Islet of Langerhans (tissue), 1 donor: ENCODE results near the gene IL1RN.

Experiments
- FAIRE-seq: peaks from one replicate; lab custom pipeline; 2011; peaks lifted over from hg19 to GRCh38; lab: Jason Lieb, UNC

Gene IL1RN

GRCh38 chr2:113104054-113104611 is 23.3 kb upstream of the IL1RN start:
- no peak for FAIRE-seq

DNA sequence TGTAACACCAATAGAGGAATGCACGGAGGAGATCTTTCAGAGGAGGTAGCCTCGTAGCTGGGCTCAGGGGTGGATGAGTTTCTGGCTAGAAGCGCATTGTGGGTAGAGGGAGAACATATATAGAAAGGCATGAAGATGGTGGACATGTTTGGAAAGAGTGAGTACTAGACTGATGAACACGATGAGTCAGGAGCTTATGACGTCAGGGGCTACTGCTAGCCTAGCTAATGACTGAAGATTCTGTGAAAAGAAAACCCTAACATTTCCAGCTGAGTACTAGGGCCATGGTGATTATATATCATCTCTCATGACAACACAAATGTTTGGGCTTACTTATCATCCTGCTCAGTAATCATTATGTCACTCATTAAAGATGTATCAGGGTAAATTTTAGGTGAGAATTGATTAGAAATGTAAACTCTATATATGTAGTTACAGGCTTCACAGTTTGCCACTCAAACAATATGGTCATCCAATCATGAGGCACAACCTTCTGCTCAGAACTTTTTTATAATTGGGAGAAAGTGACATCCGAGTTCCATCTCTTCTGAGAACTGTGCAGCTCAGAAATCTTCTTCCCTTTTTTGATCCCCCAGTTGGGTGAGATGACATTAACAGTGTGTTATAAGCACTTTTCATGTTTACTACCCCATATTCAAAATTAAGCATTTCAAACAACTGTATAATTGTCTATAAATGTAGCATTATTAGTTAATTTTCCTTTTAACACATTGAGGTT is 22.2 kb upstream of the IL1RN start:
- FAIRE-seq: no peak

DNA sequence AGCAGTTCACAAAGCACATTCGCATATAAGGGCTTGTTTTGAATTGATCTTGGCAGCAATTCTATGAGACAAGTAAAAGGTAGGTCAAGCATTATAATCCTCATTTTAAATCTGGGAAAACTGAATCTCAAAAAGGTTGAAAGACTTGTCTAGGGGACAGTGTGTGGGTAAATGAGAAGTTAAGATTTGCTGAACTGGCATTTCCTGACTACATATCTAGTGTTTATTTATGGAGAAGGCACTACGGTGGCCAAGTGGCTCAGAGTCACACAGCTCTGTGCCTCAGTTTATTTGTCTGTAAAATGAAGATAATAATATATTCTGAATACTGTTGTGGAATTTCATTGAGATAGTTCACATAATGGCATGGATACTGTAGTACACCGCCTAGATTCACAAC is 16.3 kb upstream of the IL1RN start:
- no peak for FAIRE-seq

- FAIRE-seq: no peak
Observed at GRCh38 chr2:113111823-113112287, 15.5 kb upstream of the IL1RN start.

- no peak for FAIRE-seq
Observed at GRCh38 chr2:113112441-113112840, 15.0 kb upstream of the IL1RN start.

DNA sequence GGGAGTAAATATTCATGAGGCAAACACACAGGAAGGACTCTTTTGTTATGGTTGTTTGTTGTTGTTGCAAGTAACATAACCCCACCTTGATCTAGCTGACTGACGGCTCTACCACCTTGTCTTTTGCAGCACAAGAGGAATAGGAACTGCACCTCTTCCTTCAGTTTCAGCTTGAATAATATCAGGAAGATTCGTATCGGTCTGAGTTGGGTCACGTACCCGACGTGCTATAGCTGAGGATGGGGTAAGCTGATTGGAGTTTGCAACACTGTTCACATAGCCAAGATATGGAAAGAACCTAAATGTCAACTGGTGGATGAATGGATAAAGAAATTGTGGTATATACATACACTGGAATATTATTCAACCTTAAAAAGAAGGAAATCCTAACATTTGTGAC is 14.5 kb upstream of the IL1RN start:
- no peak for FAIRE-seq

DNA sequence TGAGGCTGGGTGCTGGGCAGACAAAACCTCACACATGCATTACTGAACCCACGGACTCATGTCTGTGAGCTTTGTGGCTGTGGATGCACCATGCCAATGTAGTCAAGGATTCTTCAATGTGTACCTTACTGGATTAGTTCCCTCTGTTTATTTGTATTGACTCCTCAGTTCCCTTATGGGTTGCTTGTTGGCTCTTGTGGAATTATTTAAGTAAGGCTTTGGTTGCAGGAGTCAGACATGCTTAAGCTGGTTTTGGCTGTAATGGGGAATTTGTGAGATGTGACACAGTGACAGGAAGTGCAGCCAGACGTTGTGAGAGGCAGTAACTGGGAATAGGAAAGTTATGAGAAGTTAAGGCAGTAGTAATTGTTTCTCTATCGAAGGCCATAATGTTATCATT is 13.6 kb upstream of the IL1RN start:
- FAIRE-seq: no peak

- no peak for FAIRE-seq
Observed at GRCh38 chr2:113114224-113114945, 13.0 kb upstream of the IL1RN start.

- FAIRE-seq: no peak
Observed at GRCh38 chr2:113114996-113115395, 12.4 kb upstream of the IL1RN start.

DNA sequence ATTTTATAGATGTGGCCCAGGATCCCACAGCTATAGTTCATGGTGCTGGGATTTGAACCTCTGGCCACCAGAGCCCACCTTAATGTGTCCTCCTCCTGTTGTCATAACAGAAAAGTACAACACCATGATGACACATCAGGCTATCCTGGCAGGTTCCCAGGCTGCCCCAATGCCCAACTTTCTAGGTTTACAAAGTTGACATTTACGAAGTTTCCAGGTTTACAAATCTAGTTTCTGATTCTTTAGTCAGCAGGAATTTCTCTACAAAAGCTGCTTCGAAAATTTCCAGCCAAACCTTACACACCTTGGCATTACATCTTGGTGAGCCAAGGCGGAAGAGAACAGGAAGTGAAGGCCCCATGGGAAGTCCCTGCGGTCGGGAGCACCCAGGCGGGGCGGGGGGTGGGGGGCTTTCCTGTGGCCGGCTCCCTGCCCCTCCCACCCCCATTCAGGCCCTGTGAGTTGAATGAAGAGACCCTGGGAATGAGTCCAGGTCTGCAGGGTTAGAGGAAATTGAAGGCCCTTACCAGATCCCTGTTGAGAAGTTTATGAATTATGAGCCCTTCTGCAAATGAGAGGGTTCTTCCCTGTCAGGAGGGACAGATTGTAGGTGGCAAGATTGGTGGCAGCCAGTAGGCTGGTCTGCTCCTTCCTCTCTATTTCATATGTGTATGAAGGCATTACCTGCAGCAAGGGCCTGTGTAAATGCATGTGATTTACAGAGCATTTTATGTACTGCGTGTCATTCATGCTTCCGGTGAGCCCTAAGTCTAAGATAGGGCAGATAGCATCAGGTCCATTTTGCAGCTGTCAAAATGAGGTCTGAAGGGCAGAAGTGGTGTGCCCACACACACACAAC is 11.1 kb upstream of the IL1RN start:
- FAIRE-seq: no peak

DNA sequence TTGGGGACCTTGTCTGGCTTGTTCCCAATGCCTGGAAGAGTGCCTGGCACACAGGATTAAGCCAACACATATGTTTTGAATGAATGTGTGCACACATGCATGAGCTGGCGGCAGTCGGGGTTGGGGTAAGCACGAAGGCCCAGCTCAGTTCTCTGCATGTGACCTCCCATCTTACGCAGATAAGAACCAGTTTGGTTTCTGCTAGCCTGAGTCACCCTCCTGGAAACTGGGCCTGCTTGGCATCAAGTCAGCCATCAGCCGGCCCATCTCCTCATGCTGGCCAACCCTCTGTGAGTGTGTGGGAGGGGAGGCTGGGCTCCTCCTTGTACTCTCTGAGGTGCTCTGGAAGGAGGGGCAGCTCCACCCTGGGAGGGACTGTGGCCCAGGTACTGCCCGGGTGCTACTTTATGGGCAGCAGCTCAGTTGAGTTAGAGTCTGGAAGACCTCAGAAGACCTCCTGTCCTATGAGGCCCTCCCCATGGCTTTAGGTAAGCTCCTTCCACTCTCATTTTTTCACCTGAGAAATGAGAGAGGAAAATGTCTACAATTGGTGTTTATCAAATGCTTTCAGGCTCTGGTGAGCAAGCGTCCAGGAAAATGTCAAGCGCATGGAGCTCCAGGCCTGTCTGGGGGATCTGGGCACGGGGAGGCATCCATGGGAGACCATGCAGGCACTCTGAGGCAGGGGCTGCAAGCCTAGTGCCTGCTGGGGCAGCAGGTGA is 9.7 kb upstream of the IL1RN start:
- no peak for FAIRE-seq

DNA sequence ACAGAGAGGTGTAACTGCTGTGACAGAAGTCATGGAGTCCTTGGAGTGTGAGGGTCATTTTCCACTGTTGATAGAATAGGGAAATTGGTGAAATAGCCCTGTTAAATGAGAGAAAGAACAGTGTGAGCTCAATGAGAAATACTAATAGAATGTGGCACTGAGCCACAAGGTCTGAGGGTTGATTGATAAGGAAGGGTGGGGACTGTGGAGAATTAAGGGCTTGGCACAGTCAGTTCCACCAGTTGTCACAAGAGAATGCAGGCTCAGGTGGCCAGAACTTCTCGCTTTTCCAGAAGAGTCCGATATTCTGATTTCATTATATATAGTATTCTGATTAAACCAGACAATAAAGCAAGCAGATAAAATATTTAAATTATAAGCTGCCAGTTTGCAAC is 9.1 kb upstream of the IL1RN start:
- FAIRE-seq: no peak

GRCh38 chr2:113119111-113119510 is 8.3 kb upstream of the IL1RN start:
- FAIRE-seq: no peak

DNA sequence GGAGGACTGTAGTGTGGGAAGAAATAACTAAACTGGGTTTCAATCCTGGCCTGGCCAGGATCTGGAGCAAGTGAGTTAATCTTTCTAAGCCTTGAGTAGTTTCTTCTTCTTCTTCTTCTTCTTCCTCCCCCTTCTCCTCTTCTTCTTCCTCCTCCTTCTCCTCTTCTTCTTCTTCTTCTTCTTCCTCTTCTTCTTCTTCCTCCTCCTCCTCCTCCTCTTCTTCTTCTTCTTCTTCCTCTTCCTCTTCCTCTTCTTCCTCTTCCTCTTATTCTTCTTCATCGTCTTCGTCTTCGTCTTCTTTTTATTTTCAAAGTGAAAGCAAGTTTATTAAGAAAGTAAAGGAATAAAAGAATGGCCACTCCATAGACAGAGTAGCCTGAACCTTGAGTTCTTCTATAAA is 6.5 kb upstream of the IL1RN start:
- FAIRE-seq: no peak

DNA sequence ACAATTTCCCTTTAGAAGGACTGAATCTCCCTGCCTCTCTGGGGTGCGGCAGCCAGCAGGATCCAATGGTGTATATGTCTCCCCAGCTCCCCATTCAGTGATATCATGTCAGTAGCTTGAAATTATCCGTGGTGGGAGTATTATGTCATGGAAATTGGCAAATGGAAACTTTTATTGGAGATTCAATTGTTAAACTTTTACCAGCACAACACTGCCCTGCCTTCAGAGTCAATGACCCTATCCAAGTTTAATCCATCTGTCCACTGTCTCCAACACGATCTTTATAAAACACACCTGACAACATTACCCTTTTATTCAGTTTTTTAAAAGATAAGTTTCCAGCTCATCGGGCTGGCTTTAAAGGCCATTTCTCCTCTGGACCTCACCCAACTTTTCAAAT is 5.0 kb upstream of the IL1RN start:
- no peak for FAIRE-seq

DNA sequence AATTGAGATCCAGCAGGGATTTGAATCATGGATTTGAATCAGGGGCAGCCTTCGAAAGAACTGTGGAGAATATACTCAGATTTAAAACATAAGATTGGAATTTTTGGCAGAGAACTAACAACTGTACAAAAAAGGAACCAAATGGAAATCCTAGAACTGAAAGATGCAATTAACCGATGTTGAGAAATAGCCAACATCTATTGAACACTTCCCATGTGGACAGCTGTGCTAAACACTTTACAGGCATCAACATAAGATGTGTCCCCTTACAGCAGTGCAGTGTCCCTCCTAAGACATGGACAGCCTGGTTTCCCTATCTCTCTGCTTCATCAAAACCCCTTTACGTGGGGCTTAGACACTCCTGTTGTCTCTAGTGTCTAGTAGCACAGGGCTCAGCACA is 3.7 kb upstream of the IL1RN start:
- FAIRE-seq: no peak

DNA sequence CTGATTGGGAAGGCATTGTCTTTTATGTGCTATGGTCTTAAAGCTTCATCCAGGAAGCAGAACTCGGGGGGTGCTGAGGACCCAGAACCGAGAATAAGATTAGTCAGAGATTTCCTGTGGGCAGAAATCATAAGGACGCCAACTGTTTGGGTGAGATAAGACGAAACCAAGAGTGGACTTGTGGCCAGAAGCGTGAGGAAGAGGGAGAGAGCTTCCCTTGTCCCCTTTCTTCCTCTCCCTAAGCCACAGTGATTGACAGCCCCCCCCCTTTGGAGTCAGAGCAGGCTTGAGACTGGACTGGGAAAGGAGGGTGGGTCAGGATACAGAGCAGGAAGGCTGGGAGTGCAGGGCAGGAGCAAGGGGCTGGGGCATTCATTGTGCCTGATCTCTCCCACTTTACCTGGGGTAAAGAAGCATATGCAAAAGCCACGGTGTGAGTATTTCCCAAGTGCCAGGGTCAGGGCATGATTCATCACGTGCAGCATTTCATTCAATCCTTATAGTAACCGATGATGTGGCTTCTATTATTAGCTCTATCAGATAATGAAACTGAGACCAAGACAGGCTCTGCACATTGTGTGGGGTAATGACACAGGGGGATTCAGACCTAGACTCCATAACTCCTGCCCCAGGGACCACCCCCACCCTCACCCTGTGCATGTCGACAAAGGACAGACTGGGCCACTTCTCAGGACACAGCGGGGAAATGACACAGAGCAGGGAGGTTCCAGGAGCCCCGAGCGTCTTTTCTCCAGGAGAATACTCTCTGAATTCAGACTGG is 3.0 kb upstream of the IL1RN start:
- no peak for FAIRE-seq

DNA sequence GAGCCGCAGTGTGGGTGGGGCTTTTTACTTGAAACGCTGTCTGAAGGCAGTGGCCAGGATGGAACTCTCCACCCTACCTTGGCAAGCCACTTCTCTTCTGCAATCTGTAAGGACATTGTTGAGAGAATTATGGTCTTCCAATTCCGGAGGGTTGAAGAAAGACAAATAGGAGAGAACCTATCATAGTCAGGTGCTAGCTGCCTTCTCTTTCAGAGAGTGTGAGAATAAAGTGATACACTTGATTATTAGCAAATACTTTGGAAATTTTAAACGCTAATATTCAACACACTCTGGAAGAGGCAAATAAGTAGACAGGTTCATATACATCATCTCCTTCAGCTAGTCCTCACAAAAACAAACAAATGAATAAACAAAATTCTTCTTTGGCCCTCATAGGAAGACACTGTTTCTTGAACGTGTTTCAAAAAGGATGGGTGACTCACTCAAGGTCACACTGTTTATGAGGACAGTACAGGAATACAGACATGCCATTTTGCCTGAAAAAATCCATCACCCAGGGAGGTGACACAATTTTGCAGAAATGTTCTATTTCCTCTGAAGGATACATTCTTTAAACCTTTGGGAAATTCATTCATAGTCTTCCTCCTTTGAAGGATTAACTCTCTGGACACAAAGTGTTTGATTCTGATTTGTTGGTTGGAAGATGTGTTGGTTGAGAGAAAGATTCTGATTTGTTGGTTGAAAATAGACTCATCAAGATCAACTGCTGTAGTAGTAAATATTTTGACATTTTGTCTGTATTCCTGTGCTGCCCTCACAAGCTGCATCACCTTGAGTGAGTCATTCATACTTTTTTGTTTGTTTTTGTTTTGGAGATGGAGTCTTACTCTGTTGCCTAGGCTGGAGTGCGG is 2.2 kb upstream of the IL1RN start:
- FAIRE-seq: no peak

DNA sequence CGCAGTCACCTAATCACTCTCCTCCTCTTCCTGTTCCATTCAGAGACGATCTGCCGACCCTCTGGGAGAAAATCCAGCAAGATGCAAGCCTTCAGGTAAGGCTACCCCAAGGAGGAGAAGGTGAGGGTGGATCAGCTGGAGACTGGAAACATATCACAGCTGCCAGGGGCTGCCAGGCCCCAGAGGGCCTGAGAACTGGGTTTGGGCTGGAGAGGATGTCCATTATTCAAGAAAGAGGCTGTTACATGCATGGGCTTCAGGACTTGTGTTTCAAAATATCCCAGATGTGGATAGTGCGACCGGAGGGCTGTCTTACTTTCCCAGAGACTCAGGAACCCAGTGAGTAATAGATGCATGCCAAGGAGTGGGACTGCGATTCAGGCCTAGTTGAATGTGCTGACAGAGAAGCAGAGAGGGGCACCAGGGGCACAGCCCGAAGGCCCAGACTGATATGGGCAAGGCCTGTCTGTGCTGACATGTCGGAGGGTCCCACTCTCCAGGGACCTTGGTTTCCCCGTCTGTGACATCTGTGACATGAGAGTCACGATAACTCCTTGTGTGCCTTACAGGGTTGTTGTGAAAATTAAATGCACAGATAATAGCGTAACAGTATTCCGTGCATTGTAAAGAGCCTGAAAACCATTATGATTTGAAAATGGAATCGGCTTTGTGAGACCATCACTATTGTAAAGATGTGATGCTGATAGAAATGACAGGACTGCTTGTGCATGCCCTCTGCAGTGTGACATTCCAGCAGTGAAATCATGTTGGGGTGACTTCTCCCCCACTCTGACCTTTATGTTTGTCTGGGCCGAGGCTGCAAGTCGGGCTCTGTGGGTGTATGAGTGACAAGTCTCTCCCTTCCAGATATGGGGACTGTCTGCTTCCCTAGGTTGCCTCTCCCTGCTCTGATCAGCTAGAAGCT is 510 bp downstream of the IL1RN start:
- no peak for FAIRE-seq
